ENCODE measurements around the gene C1orf115.

C1orf115 gene

GRCh38 chr1:220689666-220690065 is 497 bp upstream of the C1orf115 start:
- no peak for TF ChIP-seq CTCF (IDR thresholded peaks at IDR 0.05; ENCODE audit: low read depth, low read length)

DNA sequence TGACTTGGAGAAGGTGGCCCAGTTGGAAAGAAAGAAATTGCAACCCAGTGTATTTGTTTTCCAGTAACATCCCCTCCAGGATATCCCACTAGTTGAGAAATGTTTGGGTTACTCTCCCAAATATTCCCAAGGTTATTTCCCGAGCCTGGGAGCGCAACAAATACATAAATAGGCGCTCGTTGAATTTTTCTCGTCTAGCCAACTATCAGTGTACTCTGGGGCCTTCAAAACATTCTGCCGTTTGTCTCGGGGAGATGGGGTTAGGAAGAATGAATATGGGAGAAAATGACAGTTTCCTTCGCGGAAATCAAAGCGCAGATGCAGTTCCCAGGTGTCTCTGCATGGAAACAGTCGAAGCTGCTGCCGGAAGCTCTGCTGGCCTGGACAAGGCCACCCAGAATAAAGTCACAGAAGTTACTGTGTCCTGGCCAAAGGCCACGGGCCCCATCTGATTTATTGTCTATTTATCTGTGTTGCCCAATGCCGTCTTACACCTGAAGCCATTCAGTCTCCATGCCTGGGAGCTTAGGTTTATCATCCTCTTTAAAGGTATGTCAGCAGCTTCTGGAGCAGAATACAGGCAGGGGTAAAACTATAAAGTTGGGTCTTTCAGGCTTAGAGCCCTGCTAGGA is 1.0 kb downstream of the C1orf115 start:
- peak overlapping the region; percentile 66 for H3K4me3 ChIP-seq (ENCODE audit: low read depth, low read length)
- TF ChIP-seq CTCF (IDR thresholded peaks at IDR 0.05; ENCODE audit: low read depth, low read length): no peak
- H3K36me3 ChIP-seq: no peaks in the 10 kb centered on the region
- H3K27me3 ChIP-seq (ENCODE audit: insufficient read depth, low read depth, severe bottlenecking): no peaks in the 10 kb centered on the region
- DNase-seq: no peak
- no peak overlapping the region for H3K27ac ChIP-seq
- H3K9me3 ChIP-seq (ENCODE audit: severe bottlenecking): no peaks in the 10 kb centered on the region

More at GRCh38 chr1:220689666-220690065, 497 bp upstream of the C1orf115 start:
- Histone ChIP-seq H3K36me3 (no peaks in the 10 kb centered on the region), H3K9me3 (ENCODE audit: severe bottlenecking) (no peaks in the 10 kb centered on the region), H3K27ac (no peak overlapping the region), H3K27me3 (ENCODE audit: insufficient read depth, low read depth, severe bottlenecking) (no peaks in the 10 kb centered on the region), H3K4me3 (ENCODE audit: low read depth, low read length) (peak overlapping the region; percentile 66)
- DNase-seq: no peak

GRCh38 chr1:220692436-220693228 is 2.5 kb downstream of the C1orf115 start:
- Histone ChIP-seq H3K9me3 (ENCODE audit: severe bottlenecking) (no peaks in the 10 kb centered on the region), H3K27me3 (ENCODE audit: insufficient read depth, low read depth, severe bottlenecking) (no peaks in the 10 kb centered on the region)
- TF ChIP-seq CTCF (IDR thresholded peaks at IDR 0.05; ENCODE audit: low read depth, low read length): no peak

DNA sequence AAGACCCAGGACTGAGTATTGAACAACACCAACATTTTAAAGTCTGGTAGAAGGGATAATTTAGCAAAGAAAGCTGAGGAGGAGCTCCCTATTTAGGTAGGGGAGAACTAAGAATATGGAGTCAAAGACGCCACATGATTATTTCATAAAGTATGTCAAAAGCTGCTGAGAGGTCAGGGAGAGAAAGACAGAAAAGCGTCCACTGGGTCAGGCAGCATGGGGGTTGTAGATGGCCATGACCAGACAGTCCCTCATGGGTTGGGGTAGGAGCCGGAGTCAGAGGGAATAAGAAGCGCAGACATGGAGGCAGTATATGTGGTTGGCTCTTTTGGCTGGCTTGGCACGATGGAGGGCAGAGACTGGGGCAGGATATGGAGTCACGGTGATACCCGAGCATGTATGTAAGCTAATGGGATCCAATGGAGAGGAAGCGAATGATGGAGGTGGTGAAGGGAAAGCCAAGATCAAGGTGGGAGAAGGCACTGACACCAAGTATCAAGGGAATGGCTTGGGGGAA is 4.8 kb downstream of the C1orf115 start:
- no peaks in the 10 kb centered on the region; the same call in 1 of the 2 replicates for H3K36me3 ChIP-seq
- H3K27me3 ChIP-seq (ENCODE audit: insufficient read depth, low read depth, severe bottlenecking): no peaks in the 10 kb centered on the region
- no peak for TF ChIP-seq CTCF (IDR thresholded peaks at IDR 0.05; ENCODE audit: low read depth, low read length)
- H3K4me3 ChIP-seq (ENCODE audit: low read depth, low read length): no peak overlapping the region
- H3K9me3 ChIP-seq (ENCODE audit: severe bottlenecking): no peaks in the 10 kb centered on the region
- H3K27ac ChIP-seq: no peak overlapping the region
- no peak for DNase-seq

More at GRCh38 chr1:220692436-220693228, 2.5 kb downstream of the C1orf115 start:
- H3K36me3 ChIP-seq: no peaks in the 10 kb centered on the region
- DNase-seq: no peak
- no peak overlapping the region for H3K4me3 ChIP-seq (ENCODE audit: low read depth, low read length)
- no peak overlapping the region for H3K27ac ChIP-seq

DNA sequence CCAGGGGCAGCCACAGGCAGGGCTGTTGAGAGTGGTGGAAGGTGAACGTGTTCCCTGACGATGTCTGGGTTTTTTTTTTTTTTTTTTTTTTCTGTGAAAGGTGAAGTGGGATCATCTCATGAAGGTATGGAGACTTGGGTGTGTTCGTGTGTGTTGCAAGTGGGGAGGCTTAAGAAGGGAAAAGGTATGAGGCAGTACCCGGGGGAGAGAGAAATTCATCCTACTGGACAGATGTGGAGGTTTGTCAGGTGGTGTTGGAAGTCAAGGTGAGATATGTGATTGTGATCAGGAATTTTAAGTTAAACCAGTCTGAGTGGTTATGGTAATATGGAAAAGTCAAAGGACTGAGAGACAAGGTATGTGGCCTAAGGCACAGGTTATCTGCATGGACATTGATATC is 5.3 kb downstream of the C1orf115 start:
- no peak for DNase-seq
- TF ChIP-seq CTCF (IDR thresholded peaks at IDR 0.05; ENCODE audit: low read depth, low read length): no peak
- Histone ChIP-seq H3K36me3 (no peaks in the 10 kb centered on the region; the same call in 1 of the 2 replicates), H3K4me3 (ENCODE audit: low read depth, low read length) (no peak overlapping the region), H3K9me3 (ENCODE audit: severe bottlenecking) (no peaks in the 10 kb centered on the region), H3K27ac (no peak overlapping the region), H3K27me3 (ENCODE audit: insufficient read depth, low read depth, severe bottlenecking) (no peaks in the 10 kb centered on the region)
